Hepatocyte (in vitro differentiated cells): ENCODE data around the gene KLHDC8A. TPM values are rescaled to one million over a fixed set of nuclear protein-coding genes. Genes with fewer than 3 reads are reported as not detected.
A peak's percentile ranks its signal among the peaks of the same experiment; 100 is the strongest.
"Not testable (repeated sequence)": the region's sequence is repeated elsewhere in the genome, so short reads cannot be mapped to it uniquely, and the experiment has no call there.

Experiments
- DNase-seq: peaks from one replicate; pipeline ENCODE4 v3.0.0-alpha.2; 2016; ENCODE audit warnings: low spot score
- H2AFZ ChIP-seq: fragments of 200-600 bp; sonication (generic); 2 replicates; pipeline ENCODE4 v1.6.0; 2016; ENCODE audit warnings: antibody characterized with exemption, mild to moderate bottlenecking
- H3K27ac ChIP-seq: fragments of 200-600 bp; sonication (generic); 2 replicates; pipeline ENCODE4 v1.5.1; 2016; ENCODE audit warnings: mild to moderate bottlenecking
- H3K27me3 ChIP-seq: fragments of 200-600 bp; sonication (generic); 2 replicates; pipeline ENCODE4 v1.6.1; 2016
- H3K36me3 ChIP-seq: fragments of 200-600 bp; sonication (generic); replicated peaks from 2 replicates; pipeline ENCODE4 v1.5.1; 2016; ENCODE audit warnings: low read depth; ENCODE audit not compliant: insufficient read depth
- H3K4me1 ChIP-seq: fragments of 200-600 bp; sonication (generic); 2 replicates; pipeline ENCODE4 v1.5.1; 2016; ENCODE audit warnings: mild to moderate bottlenecking, moderate library complexity; ENCODE audit not compliant: insufficient read depth
- H3K4me2 ChIP-seq: fragments of 200-600 bp; sonication (generic); 2 replicates; pipeline ENCODE4 v1.6.0; 2016
- H3K4me3 ChIP-seq: fragments of 200-600 bp; sonication (generic); 2 replicates; pipeline ENCODE4 v1.5.1; 2016; ENCODE audit warnings: mild to moderate bottlenecking
- H3K79me2 ChIP-seq: fragments of 200-600 bp; sonication (generic); 2 replicates; pipeline ENCODE4 v1.6.0; 2017; ENCODE audit warnings: mild to moderate bottlenecking
- H3K9me2 ChIP-seq: fragments of 200-600 bp; sonication (generic); replicated peaks from 2 replicates; pipeline ENCODE4 v1.6.0; 2017; ENCODE audit warnings: mild to moderate bottlenecking; ENCODE audit not compliant: insufficient read depth
- H3K9me3 ChIP-seq: fragments of 200-600 bp; sonication (generic); 2 replicates; pipeline ENCODE4 v1.5.1; 2016; ENCODE audit warnings: low read depth, mild to moderate bottlenecking
- H4K20me1 ChIP-seq: fragments of 200-600 bp; sonication (generic); 2 replicates; pipeline ENCODE4 v1.6.0; 2016; ENCODE audit warnings: mild to moderate bottlenecking; ENCODE audit not compliant: insufficient read depth, poor library complexity, severe bottlenecking
- EZH2 ChIP-seq: fragments of 200-600 bp; sonication (generic); IDR thresholded peaks from 2 replicates; pipeline ENCODE4 v1.6.1; 2016; ENCODE audit warnings: antibody characterized with exemption, mild to moderate bottlenecking, borderline replicate concordance
- EZH2phosphoT487 ChIP-seq: fragments of 200-600 bp; sonication (generic); IDR thresholded peaks from one replicate; pipeline ENCODE4 v1.6.1; 2018; ENCODE audit warnings: antibody characterized with exemption, mild to moderate bottlenecking, low read depth, moderate library complexity; ENCODE audit not compliant: unreplicated experiment, severe bottlenecking
- WGBS: methylation state at CpG from one replicate; pipeline ENCODE4 v1.1.6; 2016; ENCODE audit warnings: low lambda C conversion rate; ENCODE audit errors: missing lambda C conversion rate; 5-methylcytosine and 5-hydroxymethylcytosine counted together
- polyA plus RNA-seq: library from polyadenylated mRNA; unstranded; fragments of >200 nt; fragmentation: Nextera tagmentation; extraction: Ambion mirVana; gene quantifications from 2 replicates; pipeline ENCODE4 v1.2.1, GENCODE V29; 2016
- total RNA-seq: library from RNA; depleted of rRNA; stranded (reverse); fragments of >200 nt; gene quantifications from 2 replicates; pipeline ENCODE4 v1.2.3, GENCODE V29; 2014
- TF ChIP-seq, protein P1 (sequence below): fragments of 200-600 bp; sonication (generic); IDR thresholded peaks from 2 replicates; pipeline ENCODE4 v1.5.1; 2016; ENCODE audit warnings: antibody characterized with exemption, mild to moderate bottlenecking; ENCODE audit not compliant: poor library complexity

Gene KLHDC8A
- total and polyA plus RNA-seq, 2 experiments from 2014 or later: 0.40 to 1.6 TPM

DNA sequence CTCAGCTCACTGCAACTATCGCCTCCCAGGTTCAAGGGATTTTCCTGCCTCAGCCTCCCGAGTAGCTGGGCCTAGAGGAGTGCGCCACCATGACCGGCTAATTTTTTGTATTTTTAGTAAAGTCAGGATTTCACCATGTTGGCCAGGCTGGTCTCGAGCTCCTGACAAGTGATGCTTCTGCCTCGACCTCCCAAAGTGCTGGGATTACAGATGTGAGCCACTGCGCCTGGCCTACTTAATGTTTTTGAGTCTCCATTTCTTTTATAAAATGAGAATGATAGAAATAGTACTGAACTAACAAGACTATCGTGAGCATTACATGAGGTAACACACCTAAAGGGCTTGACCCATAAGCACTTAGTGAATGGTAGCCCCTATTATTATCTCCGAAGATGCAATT lies 56.6 kb downstream of the KLHDC8A start:
- DNase-seq: no peak
- Histone ChIP-seq H3K27ac (peak overlapping the region; percentile 97), H2AFZ (no peak overlapping the region), H3K36me3 (no peaks in the 10 kb centered on the region), H4K20me1 (no peaks in the 10 kb centered on the region), H3K79me2 (no peaks in the 10 kb centered on the region), H3K9me2 (no peaks in the 10 kb centered on the region), H3K9me3 (no peaks in the 10 kb centered on the region), H3K4me2 (peak overlapping the region; percentile 49), H3K4me3 (no peak overlapping the region), H3K27me3 (no peaks in the 10 kb centered on the region), H3K4me1 (peaks cover 31% of the 10 kb centered on the region)
- no peak for TF ChIP-seq EZH2phosphoT487
- TF ChIP-seq, protein P1, sequence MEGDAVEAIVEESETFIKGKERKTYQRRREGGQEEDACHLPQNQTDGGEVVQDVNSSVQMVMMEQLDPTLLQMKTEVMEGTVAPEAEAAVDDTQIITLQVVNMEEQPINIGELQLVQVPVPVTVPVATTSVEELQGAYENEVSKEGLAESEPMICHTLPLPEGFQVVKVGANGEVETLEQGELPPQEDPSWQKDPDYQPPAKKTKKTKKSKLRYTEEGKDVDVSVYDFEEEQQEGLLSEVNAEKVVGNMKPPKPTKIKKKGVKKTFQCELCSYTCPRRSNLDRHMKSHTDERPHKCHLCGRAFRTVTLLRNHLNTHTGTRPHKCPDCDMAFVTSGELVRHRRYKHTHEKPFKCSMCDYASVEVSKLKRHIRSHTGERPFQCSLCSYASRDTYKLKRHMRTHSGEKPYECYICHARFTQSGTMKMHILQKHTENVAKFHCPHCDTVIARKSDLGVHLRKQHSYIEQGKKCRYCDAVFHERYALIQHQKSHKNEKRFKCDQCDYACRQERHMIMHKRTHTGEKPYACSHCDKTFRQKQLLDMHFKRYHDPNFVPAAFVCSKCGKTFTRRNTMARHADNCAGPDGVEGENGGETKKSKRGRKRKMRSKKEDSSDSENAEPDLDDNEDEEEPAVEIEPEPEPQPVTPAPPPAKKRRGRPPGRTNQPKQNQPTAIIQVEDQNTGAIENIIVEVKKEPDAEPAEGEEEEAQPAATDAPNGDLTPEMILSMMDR: no peak
- TF ChIP-seq EZH2: no peak
- 93% methylated on average over 9 of the region's 9 CpGs for WGBS

GRCh38 chr1:205298191-205298994 lies 58.3 kb downstream of the KLHDC8A start:
- H3K4me3 ChIP-seq: no peak overlapping the region
- H3K4me2 ChIP-seq: no peak overlapping the region
- H3K9me3 ChIP-seq: no peaks in the 10 kb centered on the region
- no peaks in the 10 kb centered on the region for H4K20me1 ChIP-seq
- peak; percentile 80 for DNase-seq
- H3K9me2 ChIP-seq: no peaks in the 10 kb centered on the region
- WGBS: 63% methylated on average over 9 of the region's 9 CpGs
- no peaks in the 10 kb centered on the region for H3K79me2 ChIP-seq
- H3K4me1 ChIP-seq: peaks cover 46% of the 10 kb centered on the region
- TF ChIP-seq EZH2 (no peak), EZH2phosphoT487 (no peak)
- TF ChIP-seq, protein P1: no peak
- H2AFZ ChIP-seq: no peak overlapping the region
- no peaks in the 10 kb centered on the region for H3K27me3 ChIP-seq
- H3K36me3 ChIP-seq: no peaks in the 10 kb centered on the region
- H3K27ac ChIP-seq: peak overlapping the region; percentile 55

DNA sequence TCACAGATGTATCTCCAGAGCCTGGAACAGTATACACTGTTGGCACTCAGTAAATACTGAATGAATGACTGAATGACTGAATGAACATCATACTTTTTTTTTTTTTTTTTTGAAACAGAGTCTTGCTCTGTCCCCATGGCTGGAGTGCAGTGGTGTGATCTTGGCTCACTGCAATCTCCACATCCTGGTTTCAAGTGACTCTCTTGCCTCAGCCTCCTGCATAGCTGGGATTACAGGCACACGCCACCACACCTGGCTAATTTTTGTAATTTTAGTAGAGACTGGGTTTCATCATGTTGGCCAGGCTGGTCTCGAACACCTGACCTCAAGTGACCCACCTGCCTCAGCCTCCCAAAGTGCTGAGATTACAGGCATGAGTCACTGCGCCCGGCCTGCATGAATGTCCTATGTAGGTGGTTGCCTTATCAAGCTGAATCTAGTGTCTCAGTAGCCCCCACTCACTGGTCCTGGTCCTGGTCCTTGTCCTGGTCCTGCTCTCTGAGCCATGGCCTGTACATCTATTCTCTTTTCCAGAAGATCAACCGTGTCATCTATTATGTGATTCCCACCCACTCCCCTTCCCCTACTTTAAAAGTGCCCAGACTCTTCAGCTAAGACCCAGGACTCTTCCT lies 59.1 kb downstream of the KLHDC8A start:
- H3K27ac ChIP-seq: peak overlapping the region; percentile 52
- not testable (repeated sequence) for H4K20me1 ChIP-seq, H3K9me3 ChIP-seq, H3K36me3 ChIP-seq, DNase-seq, H3K4me3 ChIP-seq, H3K4me2 ChIP-seq, H3K79me2 ChIP-seq, H3K27me3 ChIP-seq, H2AFZ ChIP-seq, H3K9me2 ChIP-seq
- peaks cover 44% of the 10 kb centered on the region for H3K4me1 ChIP-seq
- WGBS: 93% methylated on average over 5 of the region's 5 CpGs

DNA sequence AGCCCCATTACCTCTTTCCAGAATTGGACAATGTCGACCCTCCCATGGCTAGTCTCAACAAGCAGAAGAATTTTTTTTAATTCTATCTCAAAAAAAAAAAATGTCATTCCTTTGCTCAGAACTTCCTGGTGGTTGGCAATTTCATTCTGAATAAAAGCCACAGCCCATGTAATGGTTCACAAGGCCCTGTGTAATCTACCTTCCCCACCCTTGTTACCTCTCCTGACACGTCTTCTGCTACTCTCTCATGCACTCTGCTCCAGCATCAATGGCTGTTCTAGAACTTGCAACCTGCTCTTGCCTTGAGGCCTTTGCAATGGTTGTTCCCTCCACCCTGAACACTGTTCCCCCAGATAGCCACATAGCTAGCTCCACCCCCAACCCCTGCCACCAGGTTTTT lies 60.6 kb downstream of the KLHDC8A start:
- no peak overlapping the region for H3K4me3 ChIP-seq
- no peak overlapping the region for H3K4me2 ChIP-seq
- TF ChIP-seq, protein P1: no peak
- TF ChIP-seq EZH2 (no peak), EZH2phosphoT487 (no peak)
- WGBS: 75% methylated on average over 2 of the region's 2 CpGs
- no peaks in the 10 kb centered on the region for H3K36me3 ChIP-seq
- no peaks in the 10 kb centered on the region for H4K20me1 ChIP-seq
- peaks cover 32% of the 10 kb centered on the region for H3K4me1 ChIP-seq
- no peak overlapping the region for H3K27ac ChIP-seq
- H3K79me2 ChIP-seq: no peaks in the 10 kb centered on the region
- no peaks in the 10 kb centered on the region for H3K9me3 ChIP-seq
- no peak for DNase-seq
- no peak overlapping the region for H2AFZ ChIP-seq
- H3K27me3 ChIP-seq: no peaks in the 10 kb centered on the region
- H3K9me2 ChIP-seq: no peaks in the 10 kb centered on the region
